Measurements from ENCODE around the gene UTP4.
"Not testable (repeated sequence)": the region's sequence is repeated elsewhere in the genome, so short reads cannot be mapped to it uniquely, and the experiment has no call there.

UTP4 gene

DNA sequence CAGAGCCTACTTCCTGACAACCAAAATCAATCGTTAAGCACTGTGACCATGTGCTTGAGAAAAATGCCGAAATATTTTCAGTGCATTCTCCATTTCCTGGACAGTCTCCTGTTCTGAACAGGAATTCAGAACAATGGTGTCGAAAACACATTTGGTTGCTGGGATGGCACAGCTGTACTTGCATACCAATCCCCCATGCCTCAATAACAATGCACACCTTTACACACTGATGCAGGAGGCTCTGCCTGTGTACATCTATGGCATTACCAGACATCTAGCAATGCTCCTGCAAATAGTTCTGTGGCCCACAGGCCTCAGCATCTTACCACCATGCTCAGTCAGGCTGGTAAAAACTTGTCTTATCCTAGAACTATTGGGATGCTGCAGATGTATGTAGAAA is 6.2 kb upstream of the UTP4 start:
- Histone ChIP-seq H3K9ac (ENCODE audit: low read depth, low read length) (no peak overlapping the region), H3K27me3 (ENCODE audit: insufficient read depth, low read length, poor library complexity) (no peaks in the 10 kb centered on the region), H3K79me2 (ENCODE audit: insufficient read depth, low read length) (peaks cover 90% of the 10 kb centered on the region), H3K4me2 (ENCODE audit: insufficient read depth, low read length) (no peak overlapping the region), H3K36me3 (ENCODE audit: insufficient read depth, low read length) (peaks cover 64% of the 10 kb centered on the region), H3K9me3 (ENCODE audit: insufficient read depth, low read length, severe bottlenecking) (no peaks in the 10 kb centered on the region), H3K4me3 (ENCODE audit: low read depth in 1 of 2, low read length in 2 of 2) (no peak overlapping the region), H3K4me1 (ENCODE audit: insufficient read depth, low read length) (peaks cover 14% of the 10 kb centered on the region), H4K20me1 (ENCODE audit: insufficient read depth, low read length) (peaks cover 61% of the 10 kb centered on the region), H3K27ac (ENCODE audit: low read length) (no peak overlapping the region), H2AFZ (ENCODE audit: low read depth, low read length) (no peak overlapping the region)
- DNase-seq (no peak), ATAC-seq (ENCODE audit: insufficient read depth, low read depth) (no peak)
- TF ChIP-seq, protein P1, sequence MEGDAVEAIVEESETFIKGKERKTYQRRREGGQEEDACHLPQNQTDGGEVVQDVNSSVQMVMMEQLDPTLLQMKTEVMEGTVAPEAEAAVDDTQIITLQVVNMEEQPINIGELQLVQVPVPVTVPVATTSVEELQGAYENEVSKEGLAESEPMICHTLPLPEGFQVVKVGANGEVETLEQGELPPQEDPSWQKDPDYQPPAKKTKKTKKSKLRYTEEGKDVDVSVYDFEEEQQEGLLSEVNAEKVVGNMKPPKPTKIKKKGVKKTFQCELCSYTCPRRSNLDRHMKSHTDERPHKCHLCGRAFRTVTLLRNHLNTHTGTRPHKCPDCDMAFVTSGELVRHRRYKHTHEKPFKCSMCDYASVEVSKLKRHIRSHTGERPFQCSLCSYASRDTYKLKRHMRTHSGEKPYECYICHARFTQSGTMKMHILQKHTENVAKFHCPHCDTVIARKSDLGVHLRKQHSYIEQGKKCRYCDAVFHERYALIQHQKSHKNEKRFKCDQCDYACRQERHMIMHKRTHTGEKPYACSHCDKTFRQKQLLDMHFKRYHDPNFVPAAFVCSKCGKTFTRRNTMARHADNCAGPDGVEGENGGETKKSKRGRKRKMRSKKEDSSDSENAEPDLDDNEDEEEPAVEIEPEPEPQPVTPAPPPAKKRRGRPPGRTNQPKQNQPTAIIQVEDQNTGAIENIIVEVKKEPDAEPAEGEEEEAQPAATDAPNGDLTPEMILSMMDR (IDR thresholded peaks at IDR 0.05; ENCODE audit: borderline replicate concordance, extremely low read depth, low read length, poor library complexity, severe bottlenecking) = no peak
- TF ChIP-seq EZH2 (IDR thresholded peaks at IDR 0.05; ENCODE audit: borderline replicate concordance, low read depth, low read length, severe bottlenecking) = no peak

DNA sequence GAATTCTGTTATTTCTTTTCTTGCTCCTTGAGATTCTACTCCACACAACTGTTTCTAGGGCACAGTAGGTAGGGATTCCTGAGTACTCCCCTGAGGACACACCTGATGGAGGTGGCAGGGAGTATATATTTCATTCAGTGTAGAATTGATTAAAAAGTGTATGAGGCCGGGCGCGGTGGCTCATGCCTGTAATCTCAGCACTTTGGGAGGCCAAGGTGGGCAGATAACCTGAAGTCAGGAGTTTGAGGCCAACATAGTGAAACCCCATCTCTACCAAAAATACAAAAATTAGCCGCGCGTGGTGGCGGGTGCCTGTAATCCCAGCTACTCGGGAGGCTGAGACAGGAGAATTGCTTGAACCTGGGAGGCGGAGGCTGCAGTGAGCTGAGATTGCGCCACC is 5.6 kb upstream of the UTP4 start:
- not testable (repeated sequence) for H3K4me3 ChIP-seq (ENCODE audit: low read depth in 1 of 2, low read length in 2 of 2); H3K27me3 ChIP-seq (ENCODE audit: insufficient read depth, low read length, poor library complexity); H3K9ac ChIP-seq (ENCODE audit: low read depth, low read length); H3K27ac ChIP-seq (ENCODE audit: low read length); H3K9me3 ChIP-seq (ENCODE audit: insufficient read depth, low read length, severe bottlenecking); H3K4me2 ChIP-seq (ENCODE audit: insufficient read depth, low read length); H2AFZ ChIP-seq (ENCODE audit: low read depth, low read length); DNase-seq; ATAC-seq (ENCODE audit: insufficient read depth, low read depth)
- Histone ChIP-seq H3K36me3 (ENCODE audit: insufficient read depth, low read length) (peaks cover 62% of the 10 kb centered on the region), H4K20me1 (ENCODE audit: insufficient read depth, low read length) (peaks cover 63% of the 10 kb centered on the region), H3K4me1 (ENCODE audit: insufficient read depth, low read length) (peaks cover 14% of the 10 kb centered on the region), H3K79me2 (ENCODE audit: insufficient read depth, low read length) (peaks cover 96% of the 10 kb centered on the region)

DNA sequence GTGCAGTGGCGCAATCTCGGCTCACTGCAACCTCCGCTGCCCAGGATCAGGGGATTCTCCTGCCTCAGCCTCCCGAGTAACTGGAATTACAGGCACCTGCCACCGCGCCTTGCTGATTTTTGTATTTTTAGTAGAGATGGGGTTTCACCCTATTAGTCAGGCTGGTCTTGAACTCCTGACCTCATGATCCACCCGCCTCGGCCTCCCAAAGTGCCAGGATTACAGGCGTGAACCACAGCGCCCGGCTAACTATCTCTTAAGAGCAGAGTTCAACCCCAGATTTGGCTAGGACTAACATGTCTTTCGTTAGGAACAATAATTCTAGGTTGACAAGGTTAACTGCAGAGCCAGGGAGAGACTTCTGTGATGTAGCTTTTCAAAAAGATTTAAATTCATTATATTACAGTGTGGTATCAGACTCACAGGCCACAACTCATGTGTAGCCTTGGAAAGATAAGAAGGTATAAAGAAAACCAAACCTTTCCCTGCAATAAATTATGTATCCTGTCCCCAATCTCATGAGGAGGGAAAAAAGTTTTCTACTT is 4.4 kb upstream of the UTP4 start:
- no peak for DNase-seq
- Histone ChIP-seq H3K9ac (ENCODE audit: low read depth, low read length) (no peak overlapping the region), H2AFZ (ENCODE audit: low read depth, low read length) (no peak overlapping the region), H3K4me1 (ENCODE audit: insufficient read depth, low read length) (peaks cover 15% of the 10 kb centered on the region), H3K9me3 (ENCODE audit: insufficient read depth, low read length, severe bottlenecking) (no peaks in the 10 kb centered on the region), H3K27ac (ENCODE audit: low read length) (no peak overlapping the region), H3K36me3 (ENCODE audit: insufficient read depth, low read length) (peaks cover 57% of the 10 kb centered on the region), H3K4me2 (ENCODE audit: insufficient read depth, low read length) (no peak overlapping the region), H4K20me1 (ENCODE audit: insufficient read depth, low read length) (peaks cover 55% of the 10 kb centered on the region), H3K27me3 (ENCODE audit: insufficient read depth, low read length, poor library complexity) (no peaks in the 10 kb centered on the region), H3K79me2 (ENCODE audit: insufficient read depth, low read length) (peaks cover 95% of the 10 kb centered on the region), H3K4me3 (ENCODE audit: low read depth in 1 of 2, low read length in 2 of 2) (no peak overlapping the region)
- TF ChIP-seq, protein P1 (IDR thresholded peaks at IDR 0.05; ENCODE audit: borderline replicate concordance, extremely low read depth, low read length, poor library complexity, severe bottlenecking) = no peak
- ATAC-seq (ENCODE audit: insufficient read depth, low read depth) = no peak

DNA sequence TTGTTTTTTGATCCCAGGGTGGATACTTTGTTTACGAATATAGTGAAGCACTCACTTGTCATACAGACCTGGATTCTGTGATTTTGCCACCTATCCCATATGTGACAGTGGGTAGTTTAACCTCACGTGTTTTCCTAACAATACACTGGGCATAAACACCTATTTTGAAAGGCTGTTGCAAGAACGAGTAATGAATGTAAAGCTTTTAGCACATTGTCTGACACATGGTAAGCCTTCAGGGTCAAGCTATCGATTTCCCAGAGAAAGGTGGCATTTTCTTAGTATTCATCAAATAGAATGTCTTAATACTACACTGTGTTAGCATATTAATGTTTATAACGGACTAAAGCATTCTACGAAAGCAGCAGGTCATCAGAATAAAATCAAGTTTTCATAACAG is 2.0 kb upstream of the UTP4 start:
- H3K27ac ChIP-seq (ENCODE audit: low read length) = peak overlapping the region; percentile 75; the same call in 1 of the 2 replicates
- peaks cover 39% of the 10 kb centered on the region for H3K4me1 ChIP-seq (ENCODE audit: insufficient read depth, low read length)
- no peak overlapping the region for H3K9ac ChIP-seq (ENCODE audit: low read depth, low read length)
- H3K36me3 ChIP-seq (ENCODE audit: insufficient read depth, low read length) = peaks cover 54% of the 10 kb centered on the region
- DNase-seq (no peak), ATAC-seq (ENCODE audit: insufficient read depth, low read depth) (no peak)
- no peak overlapping the region for H2AFZ ChIP-seq (ENCODE audit: low read depth, low read length)
- peaks cover 42% of the 10 kb centered on the region for H4K20me1 ChIP-seq (ENCODE audit: insufficient read depth, low read length)
- H3K9me3 ChIP-seq (ENCODE audit: insufficient read depth, low read length, severe bottlenecking) = no peaks in the 10 kb centered on the region
- H3K79me2 ChIP-seq (ENCODE audit: insufficient read depth, low read length) = peaks cover 96% of the 10 kb centered on the region
- peak overlapping the region in 1 of 2 experiments; percentile 95; a peak in 1 of 4 replicates for H3K4me3 ChIP-seq (ENCODE audit: low read depth in 1 of 2, low read length in 2 of 2)
- peak overlapping the region; percentile 79 for H3K4me2 ChIP-seq (ENCODE audit: insufficient read depth, low read length)
- no peak for TF ChIP-seq EZH2 (IDR thresholded peaks at IDR 0.05; ENCODE audit: borderline replicate concordance, low read depth, low read length, severe bottlenecking)
- TF ChIP-seq, protein P1 (IDR thresholded peaks at IDR 0.05; ENCODE audit: borderline replicate concordance, extremely low read depth, low read length, poor library complexity, severe bottlenecking) = no peak
- no peaks in the 10 kb centered on the region for H3K27me3 ChIP-seq (ENCODE audit: insufficient read depth, low read length, poor library complexity)

Data from DND-41 (cell line).